ENCODE data around the gene COQ10A. TPM values are rescaled to one million over a fixed set of nuclear protein-coding genes. Genes with fewer than 3 reads are reported as not detected.
A peak's percentile ranks its signal among the peaks of the same experiment; 100 is the strongest.

Gene COQ10A
- 10 to 100 TPM in 3 of 4 donors, 1 to 10 TPM in 1; 9.0 to 18.1 (median 13.5) TPM for total RNA-seq

- DNase-seq (ENCODE audit: low spot score) (peak; percentile 76), ATAC-seq (ENCODE audit: low FRiP score) (peak; percentile 95)
- peak in 1 of 3 donors; percentile 19 for TF ChIP-seq CTCF (IDR thresholded peaks at IDR 0.05)
Observed at GRCh38 chr12:56266693-56267442, at the start of gene COQ10A. COQ10A (plus strand) TSS chr12:56266942; CDS start chr12:56267119, 177 bp downstream.

GRCh38 chr12:56219840-56220239, 46.9 kb upstream of the COQ10A start:
- ATAC-seq (ENCODE audit: low FRiP score): no peak
- TF ChIP-seq CTCF (IDR thresholded peaks at IDR 0.05): no peak
- DNase-seq (ENCODE audit: low spot score): no peak

- ATAC-seq (ENCODE audit: low FRiP score) (no peak), DNase-seq (ENCODE audit: low spot score) (no peak)
- TF ChIP-seq CTCF (IDR thresholded peaks at IDR 0.05): no peak
Observed at GRCh38 chr12:56220611-56221231, 46.0 kb upstream of the COQ10A start.

GRCh38 chr12:56221232-56221756, 45.4 kb upstream of the COQ10A start:
- ATAC-seq (ENCODE audit: low FRiP score) (peak; percentile 31), DNase-seq (ENCODE audit: low spot score) (no peak)
- TF ChIP-seq CTCF (IDR thresholded peaks at IDR 0.05): no peak

GRCh38 chr12:56221757-56222530, 44.8 kb upstream of the COQ10A start, which contains the start of gene RNF41:
RNF41 (minus strand) TSS chr12:56221922; CDS start chr12:56214047, 7,875 bp downstream.
- TF ChIP-seq CTCF (IDR thresholded peaks at IDR 0.05): no peak
- DNase-seq (ENCODE audit: low spot score) (peak; percentile 95), ATAC-seq (ENCODE audit: low FRiP score) (peak; percentile 85)

GRCh38 chr12:56222531-56222895, 44.2 kb upstream of the COQ10A start:
- DNase-seq (ENCODE audit: low spot score) (no peak), ATAC-seq (ENCODE audit: low FRiP score) (no peak)
- TF ChIP-seq CTCF (IDR thresholded peaks at IDR 0.05): no peak

Data from omental fat pad (tissue), 4 donors.